A549 (cell line): ENCODE results near the gene DAGLB. TPM values are rescaled to one million over a fixed set of nuclear protein-coding genes. Genes with fewer than 3 reads are reported as not detected.

Experiments used
- ATAC-seq, 2 experiments: fragments of 200-7000 bp in 1 of 2; fragments of >200 bp in 1 of 2; cut with Nextera tagmentation in 1 of 2; cut with Tn5 transposase in 1 of 2; 3 replicates each; pipeline versions ENCODE4 v1.8.0 to v1.9.1; 2018 to 2020; ENCODE audit warnings: mild to moderate bottlenecking in 1 of 2, moderate library complexity in 1 of 2
- CTCF ChIA-PET: fragments of 300-600 bp; sonication (Branson Sonifier 250); formaldehyde crosslinking; extraction: SDS; loops from one replicate; lab custom pipeline; 2021; ENCODE audit warnings: antibody characterized with exemption, inconsistent platforms; lab: Yijun Ruan, JAX
- POLR2A ChIA-PET: fragments of 350-600 bp; formaldehyde crosslinking; extraction: SDS; loops from one replicate; lab custom pipeline; 2021; ENCODE audit warnings: antibody characterized with exemption, inconsistent platforms; lab: Yijun Ruan, JAX
- DNase-seq, 2 experiments: peaks; one replicate each; pipeline versions ENCODE4 v3.0.0 to v3.0.0-alpha.2; 2011 to 2016; ENCODE audit warnings: low read depth in 1 of 2, low spot score in 1 of 2
- FAIRE-seq: peaks from 2 replicates; lab custom pipeline; 2011; peaks lifted over from hg19 to GRCh38; lab: Jason Lieb, UNC
- H3K27ac ChIP-seq, 2 experiments: fragments of >200 bp; sonication (Bioruptor Twin); formaldehyde crosslinking; 3 replicates each; pipeline ENCODE4 v1.5.1; 2016 to 2017
- H3K4me1 ChIP-seq: fragments of >200 bp; sonication (Bioruptor Twin); formaldehyde crosslinking; 3 replicates; pipeline ENCODE4 v1.6.1; 2016
- H3K4me2 ChIP-seq: fragments of >200 bp; sonication (Bioruptor Twin); formaldehyde crosslinking; 3 replicates; pipeline ENCODE4 v1.6.1; 2016
- H3K4me3 ChIP-seq: fragments of >200 bp; sonication (Bioruptor Twin); formaldehyde crosslinking; 3 replicates; pipeline ENCODE4 v1.5.1; 2016
- H3K9me3 ChIP-seq: fragments of >200 bp; sonication (Bioruptor Twin); formaldehyde crosslinking; 3 replicates; pipeline ENCODE4 v1.6.1; 2016
- CBX2 ChIP-seq: fragments of 200-600 bp; sonication (generic); IDR thresholded peaks from 2 replicates; pipeline ENCODE4 v1.6.1; 2016; ENCODE audit warnings: low read depth, mild to moderate bottlenecking, borderline replicate concordance
- CHD4 ChIP-seq: fragments of 200-600 bp; sonication (generic); IDR thresholded peaks from 2 replicates; pipeline ENCODE4 v1.6.1; 2016; ENCODE audit warnings: antibody characterized with exemption, mild to moderate bottlenecking, borderline replicate concordance
- EP300 ChIP-seq, 2 experiments: fragments of >200 bp; sonication (Bioruptor Twin); formaldehyde crosslinking; IDR thresholded peaks; 2 replicates in 1 of 2; 3 replicates in 1 of 2; pipeline ENCODE4 v1.6.1; 2016 to 2017
- FOSL2 ChIP-seq, 2 experiments: fragments of 450-650 bp in 1 of 2; fragments of >200 bp in 1 of 2; sonication (Bioruptor Twin) in 1 of 2; formaldehyde crosslinking; IDR thresholded peaks; 2 replicates each; pipeline versions ENCODE4 v1.5.0 to v1.6.1; 2016 to 2020; ENCODE audit warnings: mild to moderate bottlenecking in 1 of 2, moderate library complexity in 1 of 2
- HDAC2 ChIP-seq: fragments of 200-600 bp; sonication (generic); IDR thresholded peaks from 2 replicates; pipeline ENCODE4 v1.6.1; 2016
- HOXA7 ChIP-seq: fragments of 250-450 bp; sonication (Bioruptor Pico); IDR thresholded peaks from 2 replicates; pipeline ENCODE4 v1.5.0; 2020; ENCODE audit warnings: mild to moderate bottlenecking, moderate library complexity
- HOXB13 ChIP-seq: fragments of 250-450 bp; sonication (Bioruptor Pico); IDR thresholded peaks from 2 replicates; pipeline ENCODE4 v1.5.0; 2020; ENCODE audit warnings: low read depth, mild to moderate bottlenecking, moderate library complexity
- JUN ChIP-seq, 2 experiments: fragments of >200 bp; sonication (Bioruptor Twin); formaldehyde crosslinking; IDR thresholded peaks; 2 replicates in 1 of 2; 3 replicates in 1 of 2; pipeline ENCODE4 v1.6.1; 2016 to 2017
- JUNB ChIP-seq: fragments of >200 bp; sonication (Bioruptor Twin); formaldehyde crosslinking; IDR thresholded peaks from 2 replicates; pipeline ENCODE4 v1.6.1; 2016
- NPAS2 ChIP-seq: fragments of 250-450 bp; sonication (Bioruptor Pico); IDR thresholded peaks from 2 replicates; pipeline ENCODE4 v1.8.0; 2022; ENCODE audit warnings: mild to moderate bottlenecking, moderate library complexity, borderline replicate concordance
- POLR2AphosphoS2 ChIP-seq: conservative IDR thresholded peaks from 2 replicates; pipeline ENCODE4 v1.6.1; 2012; ENCODE audit warnings: low read length, improper control_type of control experiment, inconsistent platforms
- RARB ChIP-seq: fragments of 250-450 bp; sonication (Bioruptor Pico); IDR thresholded peaks from 2 replicates; pipeline ENCODE4 v1.8.0; 2021; ENCODE audit warnings: mild to moderate bottlenecking, moderate library complexity
- RCOR1 ChIP-seq: fragments of 150-350 bp; IDR thresholded peaks from 2 replicates; pipeline ENCODE4 v1.6.1; 2014; ENCODE audit warnings: antibody characterized with exemption, low read length, low read depth
- RFX5 ChIP-seq: fragments of 450-650 bp; IDR thresholded peaks from 2 replicates; pipeline ENCODE4 v1.7.1; 2014; ENCODE audit warnings: antibody characterized with exemption, mild to moderate bottlenecking, moderate library complexity
- RNF2 ChIP-seq: fragments of 200-600 bp; sonication (generic); IDR thresholded peaks from 2 replicates; pipeline ENCODE4 v1.6.1; 2016; ENCODE audit warnings: low read depth, mild to moderate bottlenecking, antibody characterized with exemption, moderate library complexity, borderline replicate concordance
- SREBF2 ChIP-seq: fragments of 450-650 bp; IDR thresholded peaks from 2 replicates; pipeline ENCODE4 v1.6.1; 2014; ENCODE audit warnings: mild to moderate bottlenecking, moderate library complexity
- TP53 ChIP-seq: fragments of 250-450 bp; sonication (Bioruptor Pico); IDR thresholded peaks from 2 replicates; pipeline ENCODE4 v1.5.0; 2021; ENCODE audit warnings: mild to moderate bottlenecking, moderate library complexity
- ZC3H11A ChIP-seq: fragments of 450-650 bp; IDR thresholded peaks from 2 replicates; pipeline ENCODE4 v1.6.1; 2014; ENCODE audit warnings: antibody characterized with exemption, mild to moderate bottlenecking
- ZFP36 ChIP-seq: fragments of 450-650 bp; IDR thresholded peaks from 2 replicates; pipeline ENCODE4 v1.6.1; 2014; ENCODE audit warnings: borderline replicate concordance; ENCODE audit not compliant: partially characterized antibody
- WGBS: methylation state at CpG from one replicate; pipeline ENCODE4 v1.1.6; 2017; ENCODE audit errors: missing lambda C conversion rate; 5-methylcytosine and 5-hydroxymethylcytosine counted together
- polyA plus RNA-seq, 4 experiments: library from polyadenylated mRNA; depleted of rRNA in 3 of 4; stranded (reverse); fragments of >200 nt; fragmentation: RNase III in 1 of 4; extraction: RNeasy Plus Mini Kit Qiagen cat#74134 plus additional on column Dnase treatment in 1 of 4; gene quantifications; 2 replicates in 3 of 4; 3 replicates in 1 of 4; pipeline ENCODE4 v1.2.3, GENCODE V29; 2011 to 2017
- TF ChIP-seq, protein P1 (sequence below): fragments of >200 bp; sonication (Bioruptor Twin); formaldehyde crosslinking; IDR thresholded peaks from 3 replicates; pipeline ENCODE4 v1.5.1; 2016
- TF ChIP-seq, protein P2 (sequence below): fragments of >200 bp; sonication (Bioruptor Twin); formaldehyde crosslinking; IDR thresholded peaks from 3 replicates; pipeline ENCODE4 v1.6.1; 2016
- TF ChIP-seq, protein P3 (sequence below): fragments of >200 bp; sonication (Bioruptor Twin); formaldehyde crosslinking; IDR thresholded peaks from 2 replicates; pipeline ENCODE4 v1.6.1; 2016

DAGLB gene
- polyA plus RNA-seq, 2 of the 4 experiments (the other 2 are of a cell fraction), result 14.5 to 19.7 TPM

DNA sequence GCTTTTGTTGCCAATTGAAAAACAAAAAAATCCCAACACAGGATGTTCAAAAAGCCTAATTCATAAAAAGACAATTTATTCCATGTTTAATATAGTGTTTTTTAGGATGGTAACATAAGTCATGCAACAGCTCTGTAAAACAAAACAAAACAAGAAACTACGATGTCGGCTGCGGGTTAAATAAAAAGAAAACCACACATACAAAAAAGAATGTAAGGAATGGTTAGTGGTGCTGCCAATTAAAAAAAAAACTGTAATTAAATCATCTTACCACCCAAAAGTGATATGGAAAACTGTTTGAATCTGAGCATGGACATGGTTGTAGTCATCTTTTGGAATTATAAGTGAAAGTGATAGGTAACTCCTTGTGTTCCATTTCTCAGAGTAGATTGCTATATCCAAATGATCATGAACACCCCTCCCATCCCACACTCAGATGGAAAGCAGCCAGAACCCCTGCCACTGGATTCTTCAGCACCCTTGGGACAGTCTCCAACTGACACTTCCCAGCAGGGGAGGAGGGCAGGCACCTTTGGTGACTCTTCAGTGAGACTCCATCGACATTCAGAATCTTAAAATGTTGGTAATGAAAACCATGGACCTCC, 14.3 kb upstream of the DAGLB start:
- ChIA-PET POLR2A (interaction anchor here (1.1 kb wide), 1 partner anchor 8 kb away, joined by 3 read pairs; no protein-coding TSS in a partner anchor), CTCF (interaction anchor here (0.6 kb wide), 1 partner anchor 65 kb away, joined by 5 read pairs; no protein-coding TSS in a partner anchor)
- Histone ChIP-seq H3K4me1 (no peaks in the 10 kb centered on the region), H3K27ac (no peak overlapping the region), H3K4me2 (no peak overlapping the region), H3K4me3 (no peak overlapping the region), H3K9me3 (peaks cover 10% of the 10 kb centered on the region)
- no peak for ATAC-seq
- WGBS, result 82% methylated on average over 4 of the region's 4 CpGs
- FAIRE-seq, result no peak
- no peak for DNase-seq
- TF ChIP-seq HDAC2, result no peak
- TF ChIP-seq ZFP36, result no peak
- TF ChIP-seq SREBF2, result no peak
- TF ChIP-seq RFX5, result no peak

DNA sequence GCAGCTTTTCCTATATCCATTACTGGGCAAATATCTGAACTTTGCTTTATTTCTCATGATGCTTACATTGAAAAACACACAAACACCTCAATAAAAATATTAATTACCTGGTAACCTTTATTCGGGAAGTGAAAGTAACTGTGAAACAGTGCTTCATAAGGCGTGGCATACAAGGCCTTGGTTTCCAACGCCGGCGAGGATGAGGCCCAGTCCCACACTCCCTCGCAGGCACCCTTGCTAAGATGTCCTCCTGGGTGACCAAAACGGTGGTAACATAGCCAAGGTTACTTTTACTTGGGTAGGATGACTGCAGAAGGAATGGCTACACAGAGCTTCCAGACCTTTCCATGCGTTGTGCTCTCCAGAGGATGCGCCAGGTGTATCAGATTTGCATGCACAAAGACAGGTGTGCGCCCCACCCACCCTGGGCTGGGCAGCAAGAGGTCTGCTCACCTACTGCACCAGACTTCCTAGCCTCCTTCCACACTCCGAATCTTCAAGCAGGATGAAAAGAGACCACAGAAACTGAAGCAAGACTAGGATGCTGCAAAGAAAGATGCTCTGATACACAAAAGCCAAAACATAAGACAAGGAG, 13.3 kb upstream of the DAGLB start:
- Histone ChIP-seq H3K4me1 (no peaks in the 10 kb centered on the region), H3K4me3 (no peak overlapping the region), H3K4me2 (no peak overlapping the region), H3K27ac (no peak overlapping the region), H3K9me3 (peaks cover under 1% of the 10 kb centered on the region; the same call in 1 of the 3 replicates)
- FAIRE-seq (no peak), DNase-seq (no peak), ATAC-seq (no peak)
- ChIA-PET CTCF (interaction anchor here (1.3 to 1.5 kb wide), 2 partner anchors 11 to 15 kb away, joined by 4 to 5 read pairs; no protein-coding TSS in a partner anchor), POLR2A (no interaction called here)
- 95% methylated on average over 11 of the region's 11 CpGs for WGBS
- no peak for TF ChIP-seq POLR2AphosphoS2
- no peak for TF ChIP-seq TP53 (CRISPR knock-in tag)
- no peak for TF ChIP-seq NPAS2
- no peak for TF ChIP-seq RCOR1
- TF ChIP-seq, protein P1, sequence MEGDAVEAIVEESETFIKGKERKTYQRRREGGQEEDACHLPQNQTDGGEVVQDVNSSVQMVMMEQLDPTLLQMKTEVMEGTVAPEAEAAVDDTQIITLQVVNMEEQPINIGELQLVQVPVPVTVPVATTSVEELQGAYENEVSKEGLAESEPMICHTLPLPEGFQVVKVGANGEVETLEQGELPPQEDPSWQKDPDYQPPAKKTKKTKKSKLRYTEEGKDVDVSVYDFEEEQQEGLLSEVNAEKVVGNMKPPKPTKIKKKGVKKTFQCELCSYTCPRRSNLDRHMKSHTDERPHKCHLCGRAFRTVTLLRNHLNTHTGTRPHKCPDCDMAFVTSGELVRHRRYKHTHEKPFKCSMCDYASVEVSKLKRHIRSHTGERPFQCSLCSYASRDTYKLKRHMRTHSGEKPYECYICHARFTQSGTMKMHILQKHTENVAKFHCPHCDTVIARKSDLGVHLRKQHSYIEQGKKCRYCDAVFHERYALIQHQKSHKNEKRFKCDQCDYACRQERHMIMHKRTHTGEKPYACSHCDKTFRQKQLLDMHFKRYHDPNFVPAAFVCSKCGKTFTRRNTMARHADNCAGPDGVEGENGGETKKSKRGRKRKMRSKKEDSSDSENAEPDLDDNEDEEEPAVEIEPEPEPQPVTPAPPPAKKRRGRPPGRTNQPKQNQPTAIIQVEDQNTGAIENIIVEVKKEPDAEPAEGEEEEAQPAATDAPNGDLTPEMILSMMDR, result no peak
- TF ChIP-seq RARB (CRISPR knock-in tag), result no peak
- TF ChIP-seq CHD4, result no peak
- TF ChIP-seq JUNB, result no peak
- no peak for TF ChIP-seq FOSL2 (IDR thresholded peaks at IDR 0.05)
- no peak for TF ChIP-seq FOSL2 (CRISPR knock-in tag; IDR thresholded peaks at IDR 0.05)
- TF ChIP-seq, protein P2, sequence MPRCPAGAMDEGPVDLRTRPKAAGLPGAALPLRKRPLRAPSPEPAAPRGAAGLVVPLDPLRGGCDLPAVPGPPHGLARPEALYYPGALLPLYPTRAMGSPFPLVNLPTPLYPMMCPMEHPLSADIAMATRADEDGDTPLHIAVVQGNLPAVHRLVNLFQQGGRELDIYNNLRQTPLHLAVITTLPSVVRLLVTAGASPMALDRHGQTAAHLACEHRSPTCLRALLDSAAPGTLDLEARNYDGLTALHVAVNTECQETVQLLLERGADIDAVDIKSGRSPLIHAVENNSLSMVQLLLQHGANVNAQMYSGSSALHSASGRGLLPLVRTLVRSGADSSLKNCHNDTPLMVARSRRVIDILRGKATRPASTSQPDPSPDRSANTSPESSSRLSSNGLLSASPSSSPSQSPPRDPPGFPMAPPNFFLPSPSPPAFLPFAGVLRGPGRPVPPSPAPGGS, result no peak
- no peak for TF ChIP-seq HOXA7 (CRISPR knock-in tag)
- TF ChIP-seq ZC3H11A, result no peak
- no peak for TF ChIP-seq CBX2
- no peak for TF ChIP-seq JUN (IDR thresholded peaks at IDR 0.05)
- TF ChIP-seq SREBF2, result no peak
- no peak for TF ChIP-seq EP300 (IDR thresholded peaks at IDR 0.05)
- TF ChIP-seq, protein P3, sequence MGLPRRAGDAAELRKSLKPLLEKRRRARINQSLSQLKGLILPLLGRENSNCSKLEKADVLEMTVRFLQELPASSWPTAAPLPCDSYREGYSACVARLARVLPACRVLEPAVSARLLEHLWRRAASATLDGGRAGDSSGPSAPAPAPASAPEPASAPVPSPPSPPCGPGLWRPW, result no peak
- TF ChIP-seq HOXB13, result no peak
- no peak for TF ChIP-seq RNF2
